Colonic mucosa (tissue), 4 donors: ENCODE measurements around the gene CNOT2. TPM values are rescaled to one million over a fixed set of nuclear protein-coding genes. Genes with fewer than 3 reads are reported as not detected.
A peak's percentile ranks its signal among the peaks of the same experiment; 100 is the strongest.

ENCODE experiments used
- DNase-seq: peaks from one replicate; pipeline ENCODE4 v3.0.0-alpha.2; 2020
- H3K27ac ChIP-seq: fragments of 200-600 bp; one replicate; pipeline ENCODE4 v1.8.0; 2021
- H3K27me3 ChIP-seq: fragments of 200-600 bp; one replicate; pipeline ENCODE4 v1.8.0; 2021
- H3K36me3 ChIP-seq: fragments of 200-600 bp; one replicate; pipeline ENCODE4 v1.8.0; 2021
- H3K4me1 ChIP-seq: fragments of 200-600 bp; one replicate; pipeline ENCODE4 v1.8.0; 2021; ENCODE audit warnings: mild to moderate bottlenecking
- H3K4me3 ChIP-seq: fragments of 200-600 bp; one replicate; pipeline ENCODE4 v1.8.0; 2021
- H3K9ac ChIP-seq, 2 donors: one replicate each; pipeline ENCODE4 v1.7.0; 2013; ENCODE audit warnings: control low read depth in 2 of 2, low read depth in 2 of 2, low read length in 2 of 2
- H3K9me3 ChIP-seq: fragments of 200-600 bp; one replicate; pipeline ENCODE4 v1.8.0; 2021
- CTCF ChIP-seq: fragments of 200-600 bp; IDR thresholded peaks from one replicate; pipeline ENCODE4 v1.8.0; 2022; ENCODE audit warnings: antibody characterized with exemption, mild to moderate bottlenecking
- intact Hi-C: fragments of 100-400 bp; cut with DNase I; formaldehyde crosslinking; loops from one replicate; pipeline ENCODE4 v1.14.1; 2022
- total RNA-seq, 2 donors: library from RNA; stranded (reverse); fragmentation: NEBNext Ultra II Directional in 1 of 2; extraction: Animal tissue kit (Norgen Biotek cat#: 25700) in 1 of 2; gene quantifications; one replicate each; pipeline ENCODE4 v1.2.1, GENCODE V29; 2021
- donor health status: healthy.
- donor health status: DM: no; HTN: no; CAD: no.
- donor health status: DM: no; HTN: no; CAD: no.

CNOT2 gene
- total RNA-seq, 2 donors from 2014 or later: 55.2 to 80.3 TPM

- H3K4me3 ChIP-seq: no peak overlapping the region
- H3K27me3 ChIP-seq: no peaks in the 10 kb centered on the region
- H3K9ac ChIP-seq: no peak overlapping the region
- no peak overlapping the region for H3K27ac ChIP-seq
- TF ChIP-seq CTCF: no peak
- H3K9me3 ChIP-seq: no peaks in the 10 kb centered on the region
- no peaks in the 10 kb centered on the region for H3K4me1 ChIP-seq
- H3K36me3 ChIP-seq: no peaks in the 10 kb centered on the region
- intact Hi-C loops: no loop called here
- peak; percentile 33 for DNase-seq
Measured at GRCh38 chr12:70267550-70267949, 24.3 kb downstream of the CNOT2 start.

GRCh38 chr12:70268972-70269371, 25.7 kb downstream of the CNOT2 start:
- DNase-seq: no peak
- H3K9me3 ChIP-seq: no peaks in the 10 kb centered on the region
- no peaks in the 10 kb centered on the region for H3K27me3 ChIP-seq
- no peak overlapping the region for H3K27ac ChIP-seq
- H3K4me1 ChIP-seq: no peaks in the 10 kb centered on the region
- intact Hi-C loops: no loop called here
- no peak overlapping the region for H3K9ac ChIP-seq
- no peak for TF ChIP-seq CTCF
- no peaks in the 10 kb centered on the region for H3K36me3 ChIP-seq
- H3K4me3 ChIP-seq: no peak overlapping the region

- Histone ChIP-seq H3K9ac (no peak overlapping the region), H3K4me3 (no peak overlapping the region), H3K27me3 (no peaks in the 10 kb centered on the region), H3K4me1 (no peaks in the 10 kb centered on the region), H3K27ac (no peak overlapping the region), H3K36me3 (no peaks in the 10 kb centered on the region), H3K9me3 (no peaks in the 10 kb centered on the region)
- TF ChIP-seq CTCF: no peak
- intact Hi-C loops: no loop called here
- no peak for DNase-seq
Measured at GRCh38 chr12:70270108-70270507, 26.9 kb downstream of the CNOT2 start.

- intact Hi-C loops: no loop called here
- H3K9ac ChIP-seq: no peak overlapping the region
- no peak for TF ChIP-seq CTCF
- H3K9me3 ChIP-seq: no peaks in the 10 kb centered on the region
- H3K27me3 ChIP-seq: no peaks in the 10 kb centered on the region
- no peak overlapping the region for H3K4me3 ChIP-seq
- H3K36me3 ChIP-seq: no peaks in the 10 kb centered on the region
- DNase-seq: no peak
- no peaks in the 10 kb centered on the region for H3K4me1 ChIP-seq
- H3K27ac ChIP-seq: no peak overlapping the region
Measured at GRCh38 chr12:70271025-70271424, 27.8 kb downstream of the CNOT2 start.

- H3K9ac ChIP-seq: no peak overlapping the region
- no peaks in the 10 kb centered on the region for H3K36me3 ChIP-seq
- no peak for TF ChIP-seq CTCF
- DNase-seq: no peak
- H3K27ac ChIP-seq: no peak overlapping the region
- no peak overlapping the region for H3K4me3 ChIP-seq
- H3K9me3 ChIP-seq: no peaks in the 10 kb centered on the region
- intact Hi-C loops: no loop called here
- H3K27me3 ChIP-seq: no peaks in the 10 kb centered on the region
- no peaks in the 10 kb centered on the region for H3K4me1 ChIP-seq
Measured at GRCh38 chr12:70272510-70272909, 29.3 kb downstream of the CNOT2 start.

GRCh38 chr12:70275045-70275444, 31.8 kb downstream of the CNOT2 start:
- Histone ChIP-seq H3K27me3 (no peaks in the 10 kb centered on the region), H3K9ac (no peak overlapping the region), H3K9me3 (no peaks in the 10 kb centered on the region), H3K27ac (no peak overlapping the region), H3K4me1 (no peaks in the 10 kb centered on the region), H3K4me3 (no peak overlapping the region), H3K36me3 (no peaks in the 10 kb centered on the region)
- TF ChIP-seq CTCF: no peak
- no peak for DNase-seq
- intact Hi-C loops: no loop called here
